ENCODE data around the gene SGIP1.
A peak's percentile ranks its signal among the peaks of the same experiment; 100 is the strongest.
"Not testable (repeated sequence)": the region's sequence is repeated elsewhere in the genome, so short reads cannot be mapped to it uniquely, and the experiment has no call there.

Gene SGIP1

DNA sequence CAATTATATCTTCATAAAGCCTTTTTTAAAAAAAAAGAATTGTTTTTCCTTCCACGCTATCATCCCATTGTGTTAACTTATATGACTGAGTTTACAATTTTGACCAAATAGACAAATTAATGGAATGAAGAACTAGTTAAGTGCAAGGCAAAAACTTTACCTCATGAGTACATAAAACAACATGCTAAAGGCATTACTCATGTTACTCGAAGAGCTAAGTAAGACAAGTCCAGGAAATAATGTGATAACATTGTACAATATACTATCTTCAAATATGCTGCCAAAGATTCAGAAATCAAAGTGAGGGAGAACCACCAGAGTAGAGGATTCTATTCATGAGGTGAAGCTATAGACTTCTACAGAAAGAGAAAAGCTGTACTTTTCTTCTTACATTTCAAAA lies 194.1 kb downstream of the SGIP1 start:
- DNase-seq: no peak

DNA sequence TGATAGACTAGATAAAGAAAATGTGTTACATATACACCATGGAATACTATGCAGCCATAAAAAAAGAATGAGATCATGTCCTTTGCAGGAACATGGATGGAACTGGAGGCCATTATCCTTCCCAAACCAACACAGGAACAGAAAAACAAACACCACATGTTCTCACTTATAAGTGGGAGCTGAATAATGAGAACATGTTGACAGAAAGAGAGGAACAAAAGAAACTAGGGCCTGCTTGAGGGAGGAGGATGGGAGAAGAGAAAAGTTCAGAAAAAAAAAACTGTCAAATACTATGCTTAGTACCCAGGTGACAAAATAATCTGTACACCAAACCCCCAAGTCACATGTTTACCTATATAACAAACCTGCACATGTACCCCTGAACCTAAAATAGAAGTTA lies 194.8 kb downstream of the SGIP1 start:
- DNase-seq: not testable (repeated sequence)

DNA sequence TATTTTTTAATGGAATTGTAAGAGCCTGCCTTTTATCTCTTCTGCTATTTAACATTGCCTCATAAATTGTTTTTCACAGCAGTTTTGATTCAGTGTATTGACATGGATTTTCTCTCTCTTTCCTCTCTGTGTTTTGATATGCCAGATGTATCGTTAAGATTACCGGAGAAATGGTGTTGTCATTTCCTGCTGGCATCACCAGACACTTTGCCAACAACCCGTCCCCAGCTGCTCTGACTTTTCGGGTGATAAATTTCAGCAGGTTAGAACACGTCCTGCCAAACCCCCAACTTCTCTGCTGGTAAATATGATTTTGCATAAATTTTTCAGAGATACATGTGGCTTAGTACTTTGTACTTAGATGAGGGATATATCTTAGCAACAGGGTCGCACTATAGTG lies 195.2 kb downstream of the SGIP1 start:
- DNase-seq: no peak

DNA sequence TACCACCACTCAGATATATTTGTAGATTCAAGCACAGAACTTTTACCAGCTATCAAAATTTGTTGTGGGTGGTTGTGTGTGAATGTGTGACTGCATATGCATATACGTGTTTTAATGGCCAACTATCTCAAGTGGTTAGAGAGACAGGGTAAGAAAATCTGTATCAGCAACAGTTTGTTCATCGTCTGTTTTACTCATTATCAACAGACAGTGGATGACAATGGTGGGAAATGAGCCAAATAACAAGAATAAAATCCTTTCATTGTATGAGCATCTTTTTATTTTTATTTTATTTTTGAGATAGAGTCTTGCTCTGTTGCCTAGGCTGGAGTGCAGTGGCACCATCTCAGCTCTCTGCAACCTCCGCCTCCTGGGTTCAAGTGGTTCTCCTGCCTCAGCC lies 195.6 kb downstream of the SGIP1 start:
- no peak for DNase-seq

GRCh38 chr1:66730462-66730861 lies 196.5 kb downstream of the SGIP1 start:
- no peak for DNase-seq

DNA sequence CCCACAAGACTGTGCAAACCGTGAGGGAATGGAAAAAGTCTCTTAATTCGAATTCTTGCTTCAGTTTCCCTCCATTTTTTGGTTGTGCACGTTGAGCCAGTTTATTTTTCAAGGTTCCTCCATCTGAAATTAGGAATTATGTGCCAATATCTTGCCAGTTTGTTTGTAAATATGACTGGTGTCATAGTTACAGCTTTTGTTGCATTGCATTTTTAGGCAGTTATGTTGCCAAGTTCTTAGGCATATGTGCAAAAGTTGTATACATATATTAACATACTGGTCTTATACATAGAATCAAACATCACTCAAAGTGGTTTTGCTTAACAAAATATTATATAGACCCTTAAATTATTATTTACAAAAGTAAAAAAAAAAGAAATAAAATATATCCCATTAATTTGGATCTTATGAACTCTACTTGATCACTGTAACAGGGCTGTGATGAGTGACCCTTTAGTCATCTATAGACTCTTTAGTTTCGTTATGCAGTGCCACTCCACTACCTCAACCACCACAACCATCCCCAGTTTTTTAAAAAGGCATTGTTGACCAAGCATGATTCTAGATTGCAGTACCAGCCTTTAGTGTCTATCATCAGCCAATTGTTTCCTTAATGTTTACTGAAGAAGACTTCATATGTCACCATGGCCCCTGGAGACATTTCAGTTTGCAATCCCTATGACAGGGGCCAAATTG lies 197.4 kb downstream of the SGIP1 start:
- DNase-seq: no peak

- no peak for DNase-seq
These were observed 198.6 kb downstream of the SGIP1 start for GRCh38 chr1:66732407-66733166.

GRCh38 chr1:66733348-66734017 lies 199.5 kb downstream of the SGIP1 start:
- no peak for DNase-seq

DNA sequence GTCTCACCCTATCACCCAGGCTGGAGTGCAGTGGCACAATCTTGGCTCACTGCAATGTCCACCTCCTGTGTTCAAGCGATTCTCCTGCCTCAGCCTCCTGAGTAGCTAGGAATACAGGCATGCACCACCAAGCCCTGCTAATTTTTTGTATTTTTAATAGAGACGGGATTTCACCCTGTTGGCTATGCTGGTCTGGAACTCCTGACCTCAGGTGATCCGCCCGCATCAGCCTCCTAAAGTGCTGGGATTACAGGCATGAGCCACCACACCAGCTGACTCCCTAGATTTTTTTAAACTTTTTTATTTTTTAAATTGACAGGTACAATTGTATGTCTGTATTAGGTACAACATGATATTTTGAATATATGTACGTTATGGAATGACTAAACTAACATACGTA lies 200.6 kb downstream of the SGIP1 start:
- DNase-seq: not testable (repeated sequence)

DNA sequence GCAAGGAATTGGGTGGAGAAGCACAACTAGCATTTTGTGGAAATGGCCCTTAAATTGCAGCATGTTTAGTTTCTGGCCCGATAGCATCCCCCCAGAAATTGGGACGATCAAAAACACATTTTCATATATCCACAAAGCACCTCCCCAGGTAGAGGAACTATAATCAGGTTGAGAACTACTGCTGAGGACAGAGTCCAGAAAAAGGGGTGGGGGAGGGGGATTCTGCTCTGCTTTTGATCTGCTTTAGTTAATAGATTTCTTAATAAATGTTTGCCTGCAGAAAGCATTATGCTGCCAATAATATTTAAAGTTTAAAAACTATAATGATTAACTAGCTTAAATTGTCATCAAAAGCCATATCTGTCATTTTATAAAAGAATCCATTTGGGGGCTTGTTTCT lies 203.9 kb downstream of the SGIP1 start:
- DNase-seq: no peak

GRCh38 chr1:66739401-66740157 lies 205.6 kb downstream of the SGIP1 start:
- DNase-seq: no peak

DNA sequence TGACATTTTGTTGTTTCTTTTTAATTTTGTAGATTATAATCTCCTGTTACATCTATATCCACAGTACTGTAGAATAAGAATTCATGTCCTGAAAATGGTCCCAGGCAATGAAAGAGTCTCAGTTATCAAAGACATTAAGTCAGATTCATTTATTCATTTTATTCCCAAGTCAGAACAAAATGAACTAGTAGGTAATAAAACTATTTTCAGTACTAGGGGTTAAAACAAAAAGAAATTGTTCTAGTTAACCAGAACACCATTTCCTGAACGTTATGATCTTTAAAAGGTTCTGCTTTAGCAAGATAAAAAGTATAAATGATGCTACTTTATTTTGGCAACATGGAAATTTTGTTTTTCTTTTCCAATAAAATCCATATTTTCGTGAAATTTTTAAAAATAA lies 211.5 kb downstream of the SGIP1 start:
- DNase-seq: no peak

DNA sequence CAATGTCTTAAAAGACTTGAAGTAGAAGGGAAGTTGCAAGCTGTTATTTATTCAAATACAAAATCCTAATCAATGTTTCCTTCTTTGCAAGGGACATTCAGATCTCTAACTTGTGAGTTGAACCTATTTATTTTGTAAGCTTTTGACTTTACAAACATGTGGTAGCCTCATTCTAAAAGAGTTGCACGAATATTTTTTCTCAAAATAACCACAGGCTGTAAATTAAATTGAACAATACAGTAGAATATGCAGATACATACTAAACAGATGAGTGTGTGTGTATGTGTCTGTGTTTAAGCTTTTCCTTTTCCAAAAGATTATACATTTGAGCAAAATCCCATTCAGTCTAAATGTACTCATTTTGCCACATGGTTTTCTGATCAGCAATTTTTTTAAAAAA lies 213.5 kb downstream of the SGIP1 start:
- DNase-seq: no peak

- no peak for DNase-seq
These were observed 216.6 kb downstream of the SGIP1 start for GRCh38 chr1:66750577-66750976.

DNA sequence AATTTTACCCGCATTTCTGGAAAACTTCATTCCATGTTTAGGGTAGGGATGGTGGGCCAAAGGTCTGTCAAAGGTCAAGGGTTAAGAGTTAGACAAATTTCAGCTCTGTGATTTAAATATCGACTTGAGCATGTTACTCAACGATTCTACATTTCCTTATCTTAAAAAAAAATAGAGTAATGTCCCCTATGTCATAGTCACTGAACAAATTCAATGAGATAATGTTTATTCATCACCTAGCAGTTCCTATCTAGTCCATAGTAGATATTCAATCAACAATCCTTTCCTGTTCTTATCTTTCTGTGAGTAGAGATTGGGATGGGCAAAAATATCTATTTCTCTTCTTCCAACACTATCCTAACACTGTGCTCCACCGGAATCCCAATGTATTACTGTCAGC lies 217.2 kb downstream of the SGIP1 start:
- DNase-seq: no peak

GRCh38 chr1:66752000-66752592 lies 218.1 kb downstream of the SGIP1 start, which contains the start of gene DYNLT5:
Gene DYNLT5 (plus strand): TSS chr1:66752459. CDS start chr1:66754659, 2,200 bp downstream.
- DNase-seq: peak in 42 of 56 donors; percentile 5 to 82 (median 28)

DNA sequence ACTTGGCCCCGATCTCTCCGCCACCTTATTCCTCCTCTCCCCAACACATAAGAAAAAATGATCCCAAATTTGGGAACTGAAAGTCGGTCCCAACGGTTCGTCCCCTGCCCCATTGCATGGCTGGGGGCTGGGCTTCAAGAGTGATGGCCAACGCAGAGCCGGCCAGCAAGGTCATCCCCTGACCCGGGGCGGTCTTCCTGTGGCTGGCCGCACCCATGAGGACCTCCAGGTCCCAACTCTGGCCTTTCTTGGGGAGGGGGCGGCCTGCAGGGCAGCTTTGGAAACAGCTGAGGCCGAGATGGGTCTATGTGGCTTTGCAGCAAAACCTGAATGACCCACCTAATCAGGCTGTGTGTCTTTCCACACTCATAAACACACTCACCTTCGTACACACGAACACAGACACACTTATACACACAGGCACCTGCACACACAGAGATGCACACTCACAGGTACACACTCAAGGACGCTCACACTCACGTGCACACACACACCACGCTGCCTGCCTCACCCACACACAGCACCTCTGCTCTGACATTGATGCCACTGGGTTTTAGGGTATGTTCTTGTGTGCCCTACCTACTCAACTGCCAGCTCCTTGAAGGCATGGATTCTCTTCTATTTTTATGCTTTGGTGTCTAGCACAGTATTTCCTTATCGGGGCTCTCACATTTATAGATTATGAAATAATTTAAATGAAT lies 218.9 kb downstream of the SGIP1 start:
- peak in 10 of 56 donors; percentile 3 to 24 (median 10) for DNase-seq

DNA sequence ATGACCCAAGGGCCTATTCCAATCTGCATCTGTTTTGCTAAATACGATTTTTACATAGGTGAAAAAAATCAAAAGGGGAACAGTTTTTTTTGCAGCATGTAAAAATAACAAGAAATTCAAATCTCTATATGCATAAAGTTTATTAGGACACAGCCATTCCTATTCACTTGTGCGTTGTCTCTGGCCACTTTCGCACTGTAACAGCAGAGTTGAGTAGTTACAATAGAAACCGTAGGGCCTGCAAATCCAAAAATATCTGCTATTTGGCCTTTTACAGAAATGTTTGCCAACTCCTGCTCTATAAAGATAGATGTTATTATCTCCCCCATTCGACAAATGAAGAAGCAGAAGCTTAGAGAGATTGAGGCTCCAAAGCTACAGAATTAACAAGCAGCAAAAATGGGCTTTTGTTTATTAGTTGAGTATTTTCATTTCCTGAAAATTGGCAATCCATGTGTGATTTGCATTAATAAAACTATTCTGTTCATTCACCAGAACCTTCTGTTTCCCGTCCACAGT lies 223.8 kb downstream of the SGIP1 start:
- DNase-seq: no peak

- DNase-seq: no peak
These were observed 224.3 kb downstream of the SGIP1 start for GRCh38 chr1:66758241-66758755.

GRCh38 chr1:66760506-66760905 lies 226.6 kb downstream of the SGIP1 start:
- DNase-seq: no peak
